ENCODE results near the gene USP53. TPM values are rescaled to one million over a fixed set of nuclear protein-coding genes. Genes with fewer than 3 reads are reported as not detected.
"Not testable (repeated sequence)": the region's sequence is repeated elsewhere in the genome, so short reads cannot be mapped to it uniquely, and the experiment has no call there.

The USP53 gene
- total RNA-seq, 1 donor from 2014 or later = 183 TPM

DNA sequence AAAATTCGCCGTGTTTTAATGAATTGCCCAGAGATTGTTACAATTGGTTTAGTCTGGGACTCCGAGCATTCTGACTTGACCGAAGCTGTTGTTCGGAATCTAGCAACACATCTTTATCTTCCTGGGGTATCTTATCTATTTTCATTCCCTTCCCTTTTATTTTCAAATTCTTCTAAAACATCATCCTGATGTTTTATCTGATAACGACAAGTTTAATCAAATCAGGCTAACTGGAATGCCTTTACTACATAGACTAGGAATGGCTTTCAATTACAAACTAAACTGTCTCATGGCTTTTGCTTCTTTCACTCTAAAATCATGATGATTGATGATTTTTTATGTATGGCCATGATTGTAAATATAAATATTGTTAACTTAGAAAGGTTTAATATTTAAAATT is 48.0 kb downstream of the USP53 start:
- DNase-seq (ENCODE audit: low spot score) (no peak), ATAC-seq (no peak)
- intact Hi-C loops (cut with DNase I) = no loop called here

DNA sequence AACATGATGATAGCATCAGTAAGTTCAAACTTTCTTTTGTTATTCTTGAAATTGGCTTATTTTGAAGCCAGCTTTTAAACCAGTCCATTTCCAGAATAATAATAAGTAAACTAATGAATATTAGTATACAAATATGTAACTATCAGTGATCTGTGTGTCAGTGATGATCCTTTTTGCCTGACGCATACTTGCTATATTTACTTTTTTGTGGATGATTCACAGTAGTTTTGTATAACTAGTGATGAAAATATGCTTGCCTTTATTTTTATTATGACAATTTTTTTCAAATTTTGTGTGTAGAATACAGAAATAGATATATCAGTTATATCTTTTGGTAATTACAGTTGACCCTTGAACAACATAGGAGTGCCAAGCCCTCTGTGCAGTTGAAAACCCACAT is 49.5 kb downstream of the USP53 start:
- ATAC-seq = no peak
- no peak for DNase-seq (ENCODE audit: low spot score)
- intact Hi-C loops (cut with DNase I) = no loop called here

DNA sequence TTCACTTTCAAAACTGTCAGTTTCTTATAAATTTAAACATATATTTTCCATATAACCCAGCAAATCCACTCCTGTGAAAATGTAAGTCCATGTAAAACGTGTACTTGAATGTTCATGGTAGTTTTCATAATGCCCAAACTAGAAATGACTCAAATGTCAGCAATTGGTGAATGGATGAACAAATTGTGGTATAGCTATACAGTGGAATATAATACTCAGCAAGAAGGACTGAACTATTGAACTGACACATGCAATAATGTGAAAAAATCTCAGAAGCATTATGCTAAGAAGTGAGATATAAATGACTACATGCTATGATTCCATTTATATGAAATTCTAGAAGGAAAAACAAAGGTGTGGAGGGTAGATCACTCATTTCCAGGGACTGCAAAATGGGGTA is 52.2 kb downstream of the USP53 start:
- ATAC-seq = no peak
- no peak for DNase-seq (ENCODE audit: low spot score)
- intact Hi-C loops (cut with DNase I) = no loop called here

DNA sequence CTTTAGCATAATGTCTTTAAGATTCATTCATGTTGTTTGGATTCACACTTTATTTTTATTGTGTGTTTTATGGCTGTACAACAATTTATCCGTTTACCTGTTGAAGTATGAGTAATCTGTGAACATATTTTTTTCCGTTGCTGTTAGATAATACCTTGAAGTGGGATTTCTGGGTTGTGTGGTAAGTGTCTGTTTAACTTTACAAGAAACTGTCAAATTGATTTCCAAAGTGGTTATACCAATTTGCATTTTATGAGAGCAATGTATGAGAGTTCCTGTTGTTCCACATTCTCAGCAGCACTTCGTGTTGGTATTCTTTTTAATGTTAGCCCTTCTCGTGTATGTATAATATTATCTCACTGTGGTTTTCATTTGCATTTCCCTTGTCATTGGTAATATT is 53.6 kb downstream of the USP53 start:
- no peak for DNase-seq (ENCODE audit: low spot score)
- intact Hi-C loops (cut with DNase I) = no loop called here
- ATAC-seq = no peak

DNA sequence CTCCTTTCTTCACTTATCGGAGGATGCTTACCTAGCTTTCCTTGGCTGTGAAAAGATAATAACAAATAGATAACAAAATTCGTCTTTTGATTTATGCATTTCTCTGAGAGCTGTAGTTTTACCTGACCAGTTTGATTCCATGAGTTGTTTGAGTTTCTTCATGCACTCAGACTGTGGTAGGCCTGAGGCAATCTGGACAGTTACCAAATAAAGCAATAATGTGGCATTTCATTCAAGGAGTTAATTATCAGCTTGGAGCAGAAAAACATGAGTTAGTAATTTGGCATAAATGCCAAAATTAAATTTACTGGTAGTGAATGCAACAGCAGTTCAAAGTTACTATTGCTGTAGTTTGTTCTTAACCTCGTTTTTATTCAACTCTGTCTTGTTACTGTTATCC is 56.0 kb downstream of the USP53 start:
- intact Hi-C loops (cut with DNase I) = no loop called here
- no peak for ATAC-seq
- no peak for DNase-seq (ENCODE audit: low spot score)

DNA sequence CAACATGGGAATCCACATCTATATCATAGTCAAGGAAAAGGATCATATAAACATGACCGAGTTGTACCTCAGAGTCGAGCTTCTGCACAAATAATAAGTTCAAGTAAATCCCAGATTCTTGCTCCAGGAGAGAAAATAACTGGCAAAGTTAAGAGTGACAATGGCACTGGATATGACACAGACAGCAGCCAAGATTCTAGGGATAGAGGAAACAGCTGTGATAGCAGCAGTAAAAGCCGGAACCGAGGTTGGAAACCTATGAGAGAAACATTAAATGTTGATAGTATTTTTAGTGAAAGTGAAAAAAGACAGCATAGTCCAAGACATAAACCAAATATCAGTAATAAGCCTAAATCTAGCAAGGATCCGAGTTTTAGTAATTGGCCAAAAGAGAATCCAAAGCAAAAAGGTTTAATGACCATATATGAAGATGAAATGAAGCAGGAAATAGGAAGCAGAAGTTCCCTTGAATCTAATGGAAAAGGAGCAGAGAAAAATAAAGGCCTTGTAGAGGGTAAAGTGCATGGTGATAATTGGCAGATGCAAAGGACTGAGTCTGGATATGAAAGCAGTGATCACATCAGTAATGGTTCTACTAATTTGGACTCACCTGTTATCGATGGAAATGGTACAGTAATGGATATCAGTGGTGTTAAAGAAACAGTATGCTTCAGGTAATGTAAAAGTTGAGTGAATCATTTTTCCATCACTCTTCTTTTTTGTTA is 59.0 kb downstream of the USP53 start:
- no peak for DNase-seq (ENCODE audit: low spot score)
- intact Hi-C loops (cut with DNase I) = no loop called here
- no peak for ATAC-seq

DNA sequence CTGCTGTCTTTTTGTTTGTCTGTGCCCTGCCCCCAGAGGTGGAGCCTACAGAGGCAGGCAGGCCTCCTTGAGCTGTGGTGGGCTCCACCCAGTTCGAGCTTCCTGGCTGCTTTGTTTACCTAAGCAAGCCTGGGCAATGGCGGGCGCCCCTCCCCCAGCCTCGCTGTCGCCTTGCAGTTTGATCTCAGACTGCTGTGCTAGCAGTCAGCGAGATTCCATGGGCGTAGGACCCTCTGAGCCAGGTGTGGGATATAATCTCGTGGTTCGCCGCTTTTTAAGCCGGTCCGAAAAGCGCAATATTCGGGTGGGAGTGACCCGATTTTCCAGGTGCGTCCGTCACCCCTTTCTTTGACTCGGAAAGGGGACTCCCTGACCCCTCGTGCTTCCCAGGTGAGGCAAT is 67.0 kb downstream of the USP53 start:
- DNase-seq (ENCODE audit: low spot score); intact Hi-C loops (cut with DNase I); ATAC-seq: not testable (repeated sequence)

DNA sequence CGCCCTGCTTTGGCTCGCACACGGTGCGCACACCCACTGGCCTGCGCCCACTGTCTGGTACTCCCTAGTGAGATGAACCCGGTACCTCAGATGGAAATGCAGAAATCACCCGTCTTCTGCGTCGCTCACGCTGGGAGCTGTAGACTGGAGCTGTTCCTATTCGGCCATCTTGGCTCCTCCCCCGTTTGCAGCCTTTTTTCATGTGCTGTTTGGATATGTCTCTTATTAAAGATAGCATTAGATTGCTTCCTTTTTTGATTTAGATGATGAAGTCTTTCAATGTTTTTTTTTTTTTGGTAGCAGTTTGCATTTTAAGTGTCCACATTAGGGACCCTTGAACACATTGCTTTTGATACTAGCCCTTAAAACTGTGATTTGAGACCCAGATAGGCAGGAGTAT is 67.4 kb downstream of the USP53 start:
- intact Hi-C loops (cut with DNase I) = loop anchor here (10.0 kb wide), 2 partner anchors 245 to 295 kb away; no protein-coding TSS in a partner anchor
- not testable (repeated sequence) for ATAC-seq; DNase-seq (ENCODE audit: low spot score)

DNA sequence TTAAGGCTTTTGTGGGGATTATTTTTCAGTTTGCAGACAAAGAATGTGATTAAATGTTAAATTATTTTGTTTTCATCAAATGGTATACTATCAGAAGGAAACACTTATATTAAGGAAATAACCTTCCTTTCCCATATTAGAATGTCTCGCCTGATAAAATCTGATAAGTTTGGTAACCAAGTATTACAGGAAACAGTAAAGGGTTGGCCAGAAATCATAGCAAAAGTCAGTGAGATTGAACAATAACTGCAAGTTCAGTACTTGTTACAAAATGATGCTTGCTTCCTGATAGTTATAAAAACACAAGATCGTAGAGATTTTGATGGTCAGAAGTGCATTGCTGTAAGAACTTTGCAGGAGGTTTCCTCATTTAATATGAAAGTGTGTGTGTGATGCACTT is 68.9 kb downstream of the USP53 start:
- DNase-seq (ENCODE audit: low spot score) (no peak), ATAC-seq (no peak)
- intact Hi-C loops (cut with DNase I) = loop anchor here (10.0 kb wide), 2 partner anchors 247 to 297 kb away; no protein-coding TSS in a partner anchor

DNA sequence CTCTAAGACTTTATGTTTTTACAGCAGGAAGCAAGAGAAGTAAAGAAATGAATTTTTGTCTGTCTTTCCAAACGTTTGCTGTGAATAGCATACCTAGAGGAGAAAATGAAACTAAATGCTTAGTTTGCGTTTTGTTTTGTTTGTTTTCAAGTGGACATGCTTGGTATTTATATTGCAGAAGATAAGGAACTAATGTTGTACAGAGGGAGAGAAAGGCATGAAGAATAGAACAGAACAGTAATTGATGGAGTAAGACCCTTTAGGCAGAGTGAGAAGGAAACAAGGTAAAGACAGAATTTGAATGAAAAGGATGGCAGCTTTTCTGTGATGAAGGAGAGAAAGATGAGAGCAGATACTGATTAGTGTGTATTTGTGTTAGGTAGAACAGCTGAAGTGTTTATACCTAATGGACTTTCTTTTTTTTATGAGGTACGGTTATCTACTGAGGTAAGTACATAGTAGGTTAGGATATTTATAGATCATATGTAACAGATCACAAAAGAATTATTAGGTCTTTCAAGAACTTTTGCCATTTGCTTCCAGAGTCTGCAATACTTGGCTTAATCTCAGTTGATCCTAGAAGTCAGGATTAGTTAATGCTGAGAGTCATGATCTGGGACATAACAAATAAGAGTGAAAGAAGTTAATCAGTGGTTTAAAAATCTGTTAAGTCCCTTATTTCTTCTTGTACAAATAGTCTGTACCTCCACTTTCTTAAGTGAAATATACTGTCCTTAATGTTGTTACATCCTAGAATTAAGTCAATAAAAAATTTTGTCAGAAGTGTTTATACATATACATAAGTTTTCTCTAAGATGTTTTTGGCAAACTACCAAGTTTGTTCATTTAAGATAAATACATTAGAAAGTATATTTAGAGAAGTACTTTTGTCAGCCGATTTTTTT is 72.6 kb downstream of the USP53 start:
- peak; percentile 16 for ATAC-seq
- intact Hi-C loops (cut with DNase I) = loop anchor here (10.0 kb wide), 2 partner anchors 250 to 300 kb away; no protein-coding TSS in a partner anchor

DNA sequence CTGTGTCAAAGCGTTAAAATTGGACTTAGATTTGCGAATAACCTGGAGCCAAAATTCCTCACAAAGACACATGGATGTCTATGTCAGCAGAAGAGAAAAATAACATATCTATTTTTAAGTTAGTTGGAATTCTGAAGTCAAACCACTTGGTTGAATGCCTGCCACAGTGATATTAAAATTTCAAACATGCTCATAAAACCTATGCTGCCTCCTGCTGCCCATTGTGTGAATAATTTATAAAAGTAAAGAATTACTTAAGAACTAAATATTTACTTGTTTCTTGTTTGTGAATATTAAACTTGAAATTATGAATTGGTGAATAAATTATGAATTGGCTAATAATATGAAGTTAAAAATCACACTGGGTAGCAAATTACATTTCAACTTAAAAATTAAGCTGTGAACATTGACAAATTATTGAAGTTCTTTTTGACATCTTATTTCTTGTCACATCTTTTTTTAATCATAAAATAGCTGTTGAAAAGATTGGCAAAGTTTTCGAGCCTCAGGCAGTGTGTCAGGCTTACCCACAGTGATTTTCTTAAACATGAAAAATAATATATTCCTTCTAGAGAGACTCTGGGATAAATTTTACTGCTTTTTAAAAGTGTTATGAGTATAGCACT is 74.0 kb downstream of the USP53 start:
- DNase-seq (ENCODE audit: low spot score) = no peak
- intact Hi-C loops (cut with DNase I) = loop anchor here (10.0 kb wide), 2 partner anchors 252 to 302 kb away; no protein-coding TSS in a partner anchor
- ATAC-seq = peak; percentile 42

More for the DNA sequence above, 72.6 kb downstream of the USP53 start:
- DNase-seq (ENCODE audit: low spot score) = no peak

DNA sequence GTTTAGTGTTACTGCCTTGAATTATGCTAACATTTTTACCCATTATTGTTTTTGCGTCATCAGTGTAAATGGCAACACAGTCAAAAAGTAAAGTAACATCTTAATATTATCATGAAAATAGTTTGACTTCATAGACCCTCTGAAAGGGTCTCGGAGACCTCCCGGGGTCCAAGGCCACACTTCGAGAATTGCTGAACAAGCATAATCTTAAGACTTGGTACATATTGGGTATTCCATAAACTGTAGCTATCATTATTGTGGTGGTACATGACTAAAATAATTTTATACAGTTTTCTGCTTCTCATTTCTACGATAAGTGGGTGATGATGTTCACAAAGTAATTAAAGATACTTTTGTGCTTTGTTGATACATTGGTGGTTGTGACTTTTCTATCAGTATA is 76.8 kb downstream of the USP53 start:
- no peak for ATAC-seq
- no peak for DNase-seq (ENCODE audit: low spot score)
- intact Hi-C loops (cut with DNase I) = loop anchor here (10.0 kb wide), 2 partner anchors 255 to 305 kb away; no protein-coding TSS in a partner anchor

DNA sequence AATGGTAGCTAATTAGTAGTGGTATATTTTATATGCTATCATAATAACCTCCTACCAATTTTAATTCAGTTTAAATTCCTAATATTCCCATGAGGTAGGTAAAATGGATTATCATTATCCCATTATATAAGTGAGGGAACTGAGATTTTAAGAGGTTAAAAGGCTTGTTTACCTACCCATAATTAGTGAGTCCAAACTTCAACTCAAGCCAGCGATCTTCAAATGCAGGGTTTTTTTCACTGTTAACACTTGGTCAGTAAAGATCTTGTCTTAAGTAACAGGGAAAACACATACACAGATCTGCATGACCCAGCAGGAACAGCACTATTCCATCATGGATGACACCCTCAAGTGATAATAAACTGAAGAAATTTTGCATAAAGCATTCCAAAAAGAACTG is 78.1 kb downstream of the USP53 start:
- ATAC-seq = no peak
- intact Hi-C loops (cut with DNase I) = loop anchor here (5.0 kb wide), 1 partner anchor 403 kb away; the partner anchor contains the start of gene SYNPO2
- DNase-seq (ENCODE audit: low spot score) = no peak

DNA sequence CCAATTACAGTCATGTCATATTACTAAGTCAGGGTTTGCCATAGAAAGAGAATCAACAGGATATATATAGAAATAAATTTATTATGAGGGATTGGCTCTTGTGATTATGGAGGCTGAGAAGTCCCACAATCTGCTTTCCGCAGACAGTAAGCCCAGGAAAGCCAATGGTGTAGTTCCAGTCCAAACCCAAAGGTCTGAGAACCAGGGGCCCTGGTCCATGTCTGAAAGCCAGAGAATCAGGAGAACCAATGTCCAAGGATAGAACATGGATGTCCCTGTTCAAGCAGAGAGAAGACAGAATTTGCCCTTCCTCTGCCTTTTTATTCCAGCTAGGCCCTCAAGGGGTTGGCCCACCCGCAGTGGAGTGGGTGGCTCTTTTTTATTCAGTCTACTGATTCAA is 83.8 kb downstream of the USP53 start:
- DNase-seq (ENCODE audit: low spot score) (no peak), ATAC-seq (no peak)
- intact Hi-C loops (cut with DNase I) = no loop called here

DNA sequence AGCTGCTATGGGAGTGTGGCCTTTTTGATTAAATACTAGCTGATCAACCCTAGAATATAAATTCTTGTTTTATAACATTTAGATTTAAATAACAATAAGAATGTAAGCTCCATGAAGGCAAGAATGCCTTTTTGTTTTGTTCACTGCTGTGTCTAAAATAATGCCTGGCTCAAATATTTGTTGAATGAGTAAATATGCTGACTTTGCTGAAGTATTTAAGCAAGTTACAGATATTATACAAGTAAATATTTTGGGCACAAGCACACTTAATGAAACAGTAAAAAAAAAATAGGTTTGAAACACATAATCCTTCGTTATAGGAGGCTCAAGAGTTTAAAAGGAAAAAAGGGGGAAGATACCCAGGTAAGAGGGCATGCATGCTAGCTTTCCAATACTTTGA is 85.3 kb downstream of the USP53 start:
- DNase-seq (ENCODE audit: low spot score) (no peak), ATAC-seq (no peak)
- intact Hi-C loops (cut with DNase I) = no loop called here

DNA sequence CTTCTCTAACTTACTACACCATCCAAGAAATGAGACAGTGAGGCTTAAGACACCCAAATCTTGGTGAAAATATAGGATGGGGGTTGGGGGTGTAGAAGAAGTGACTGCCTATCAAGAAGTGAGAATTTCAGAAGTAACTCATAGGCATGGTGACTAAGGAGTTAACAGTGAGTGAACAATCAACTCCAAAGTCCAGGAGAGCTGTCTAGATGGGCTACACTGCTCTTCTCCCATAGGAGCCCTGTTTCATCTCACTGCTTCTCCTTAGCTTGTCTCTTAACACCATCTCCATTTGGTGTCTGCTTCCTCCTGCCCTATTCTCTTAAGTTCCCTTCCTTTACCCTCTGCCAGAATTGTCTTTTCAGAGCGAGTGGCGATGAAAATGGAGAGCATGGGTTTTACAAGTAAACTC is 86.8 kb downstream of the USP53 start:
- DNase-seq (ENCODE audit: low spot score) = no peak
- peak; percentile 19 for ATAC-seq
- intact Hi-C loops (cut with DNase I) = no loop called here

DNA sequence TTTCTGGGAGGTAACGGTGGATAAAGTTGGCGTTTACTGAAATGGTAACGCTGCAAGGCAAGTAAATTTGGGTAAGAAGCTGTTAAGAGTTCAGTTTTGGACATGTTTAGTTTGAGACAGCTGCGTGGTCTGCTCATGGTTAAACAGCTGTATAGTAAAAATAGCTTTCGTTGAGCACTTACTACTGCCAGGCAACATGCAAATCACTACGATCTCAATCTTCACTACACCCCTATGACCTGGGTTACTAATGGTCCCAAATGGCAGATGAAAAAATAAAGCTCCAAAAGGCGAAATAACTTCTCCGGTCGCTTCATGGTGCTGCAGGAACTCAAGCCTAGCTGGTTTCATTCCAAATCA is 87.2 kb downstream of the USP53 start:
- intact Hi-C loops (cut with DNase I) = no loop called here
- no peak for DNase-seq (ENCODE audit: low spot score)
- peak; percentile 7 for ATAC-seq

DNA sequence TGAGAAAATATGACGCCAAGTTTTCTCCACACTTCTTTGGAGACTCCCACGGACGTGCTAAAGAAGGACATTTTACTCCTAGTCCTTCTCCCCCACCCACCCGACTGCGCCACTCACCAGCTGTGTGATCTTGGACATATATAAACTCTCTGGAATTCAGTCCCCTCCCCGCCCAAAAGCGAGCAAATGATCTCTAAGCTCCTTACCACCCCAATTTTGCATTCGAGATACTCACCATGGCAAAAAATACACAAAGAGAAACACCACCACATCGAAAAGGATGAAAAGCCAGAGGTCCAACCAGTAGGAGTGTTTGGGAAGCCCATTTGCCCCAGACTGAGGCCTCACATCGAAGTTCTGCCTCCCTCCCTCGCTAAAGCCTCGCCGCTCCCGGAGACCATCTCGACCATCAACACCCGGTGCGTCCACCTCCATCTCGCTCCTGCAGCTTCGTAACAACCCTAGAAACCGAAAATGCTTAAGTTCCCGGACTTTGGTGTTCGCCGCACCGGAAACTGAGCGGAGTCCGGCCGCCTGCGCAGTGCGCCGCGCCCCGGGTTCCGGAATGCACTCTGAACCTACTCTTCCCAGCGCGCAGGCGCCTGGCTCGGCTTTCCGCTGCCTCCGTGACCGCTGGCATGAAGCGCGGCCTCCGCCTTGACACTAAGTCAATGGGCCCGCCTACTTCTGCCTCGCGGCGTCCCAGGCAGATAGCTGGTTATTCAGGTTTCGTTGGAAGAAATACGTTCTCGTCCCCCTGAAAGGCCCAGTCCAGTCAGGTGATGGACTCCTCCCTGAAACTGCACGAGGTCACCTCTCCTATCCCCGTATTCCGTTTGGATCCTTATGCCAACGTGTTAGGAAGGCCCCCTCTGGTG is 87.8 kb downstream of the USP53 start:
- intact Hi-C loops (cut with DNase I) = no loop called here

More for the DNA sequence above, 87.8 kb downstream of the USP53 start:
- DNase-seq (ENCODE audit: low spot score) = peak; percentile 96
- ATAC-seq = peak; percentile 97

All from sciatic nerve (tissue), 2 donors.